HepG2 (cell line): ENCODE measurements around the gene GJD3. TPM values are rescaled to one million over a fixed set of nuclear protein-coding genes. Genes with fewer than 3 reads are reported as not detected.

ENCODE experiments used
- FOXP1 ChIP-seq, 2 experiments: fragments of 450-650 bp in 1 of 2; IDR thresholded peaks; 2 replicates each; pipeline ENCODE4 v1.6.1; 2017 to 2018; ENCODE audit warnings: antibody characterized with exemption in 1 of 2
- HNRNPK ChIP-seq: fragments of 200-400 bp; formaldehyde crosslinking; IDR thresholded peaks from 2 replicates; pipeline ENCODE4 v1.6.1; 2018; ENCODE audit warnings: low read length, low read depth, moderate library complexity, mild to moderate bottlenecking; ENCODE audit not compliant: poor library complexity, severe bottlenecking
- KAT8 ChIP-seq: IDR thresholded peaks from 2 replicates; pipeline ENCODE4 v1.6.1; 2016; ENCODE audit warnings: missing genetic modification reagents, missing compliant biosample characterization
- KDM5A ChIP-seq: fragments of 200-600 bp; sonication (generic); IDR thresholded peaks from 2 replicates; pipeline ENCODE4 v1.7.0; 2018; ENCODE audit warnings: antibody characterized with exemption, mild to moderate bottlenecking, low read length, borderline replicate concordance
- PHF21A ChIP-seq: sonication (generic); formaldehyde crosslinking; IDR thresholded peaks from 2 replicates; pipeline ENCODE4 v1.5.0; 2020; ENCODE audit warnings: mild to moderate bottlenecking, missing genetic modification reagents
- SNRNP70 ChIP-seq: fragments of 200-400 bp; formaldehyde crosslinking; IDR thresholded peaks from 2 replicates; pipeline ENCODE4 v1.6.1; 2017; ENCODE audit warnings: mild to moderate bottlenecking, low read depth, low read length, moderate library complexity
- SPEN ChIP-seq: sonication (generic); formaldehyde crosslinking; IDR thresholded peaks from 2 replicates; pipeline ENCODE4 v1.5.1; 2020; ENCODE audit warnings: low read depth, mild to moderate bottlenecking, missing genetic modification reagents
- YEATS2 ChIP-seq: sonication (generic); formaldehyde crosslinking; IDR thresholded peaks from 2 replicates; pipeline ENCODE4 v1.4.0; 2020; ENCODE audit warnings: missing genetic modification reagents, borderline replicate concordance
- ZFP41 ChIP-seq: sonication (generic); formaldehyde crosslinking; IDR thresholded peaks from 2 replicates; pipeline ENCODE4 v1.4.0; 2020; ENCODE audit warnings: mild to moderate bottlenecking, missing genetic modification reagents, borderline replicate concordance
- ZNF354B ChIP-seq: sonication (generic); formaldehyde crosslinking; IDR thresholded peaks from 2 replicates; pipeline ENCODE4 v1.8.0; 2022; ENCODE audit warnings: mild to moderate bottlenecking, missing genetic modification reagents
- ZNF589 ChIP-seq: sonication (generic); formaldehyde crosslinking; conservative IDR thresholded peaks from 2 replicates; pipeline ENCODE4 v1.8.0; 2022; ENCODE audit warnings: mild to moderate bottlenecking, moderate library complexity, missing genetic modification reagents
- ZNF660 ChIP-seq: sonication (generic); formaldehyde crosslinking; IDR thresholded peaks from 2 replicates; pipeline ENCODE4 v1.5.1; 2020; ENCODE audit warnings: mild to moderate bottlenecking, low read depth, missing genetic modification reagents, borderline replicate concordance
- ZNF841 ChIP-seq: sonication (generic); formaldehyde crosslinking; IDR thresholded peaks from 2 replicates; pipeline ENCODE4 v1.8.1; 2023; ENCODE audit warnings: missing genetic modification reagents, borderline replicate concordance
- ZSCAN9 ChIP-seq: IDR thresholded peaks from 2 replicates; pipeline ENCODE4 v1.6.1; 2016; ENCODE audit warnings: borderline replicate concordance
- polyA plus RNA-seq, 8 experiments: library from polyadenylated mRNA; depleted of rRNA in 3 of 8; stranded (reverse) in 7 of 8; unstranded in 1 of 8; fragments of >200 nt; fragmentation: Illumina TruSeq in 4 of 8; extraction: Trizol in 4 of 8; gene quantifications; 2 replicates each; pipeline versions ENCODE4 v1.2.1 to v1.2.3, GENCODE V29; 2011 to 2016; ENCODE audit warnings: low read depth in 4 of 8, missing spikeins in 1 of 8, mixed read lengths in 1 of 8; ENCODE audit not compliant: insufficient read depth in 1 of 8
- total RNA-seq, 5 experiments: library from RNA; depleted of rRNA; stranded (reverse); fragments of >200 nt; fragmentation: Illumina TruSeq; extraction: Trizol; gene quantifications; 2 replicates each; pipeline ENCODE4 v1.2.3, GENCODE V29; 2016; ENCODE audit warnings: low read depth in 1 of 5
- TF ChIP-seq, protein P1 (sequence below): sonication (generic); formaldehyde crosslinking; IDR thresholded peaks from 2 replicates; pipeline ENCODE4 v1.4.0; 2020; ENCODE audit warnings: mild to moderate bottlenecking, missing genetic modification reagents, borderline replicate concordance
- TF ChIP-seq, protein P2 (sequence below): IDR thresholded peaks from 2 replicates; pipeline ENCODE4 v1.6.1; 2016; ENCODE audit warnings: mild to moderate bottlenecking, missing biosample characterization, missing genetic modification reagents
- TF ChIP-seq, protein P3 (sequence below): sonication (generic); formaldehyde crosslinking; IDR thresholded peaks from 2 replicates; pipeline ENCODE4 v1.5.0; 2020; ENCODE audit warnings: missing genetic modification reagents
- TF ChIP-seq, protein P4 (sequence below): IDR thresholded peaks from 2 replicates; pipeline ENCODE4 v1.6.1; 2018; ENCODE audit warnings: missing genetic modification reagents, mild to moderate bottlenecking, missing compliant biosample characterization
- TF ChIP-seq, protein P5 (sequence below): sonication (generic); formaldehyde crosslinking; IDR thresholded peaks from 2 replicates; pipeline ENCODE4 v1.4.0; 2020; ENCODE audit warnings: missing genetic modification reagents, borderline replicate concordance
- TF ChIP-seq, protein P6 (sequence below): IDR thresholded peaks from 2 replicates; pipeline ENCODE4 v1.6.1; 2016; ENCODE audit warnings: mild to moderate bottlenecking

The GJD3 gene
- total and polyA plus RNA-seq, 2 of the 13 experiments (the other 11 are each of a cell fraction or from before 2014, with no cell fraction given): not detected

DNA sequence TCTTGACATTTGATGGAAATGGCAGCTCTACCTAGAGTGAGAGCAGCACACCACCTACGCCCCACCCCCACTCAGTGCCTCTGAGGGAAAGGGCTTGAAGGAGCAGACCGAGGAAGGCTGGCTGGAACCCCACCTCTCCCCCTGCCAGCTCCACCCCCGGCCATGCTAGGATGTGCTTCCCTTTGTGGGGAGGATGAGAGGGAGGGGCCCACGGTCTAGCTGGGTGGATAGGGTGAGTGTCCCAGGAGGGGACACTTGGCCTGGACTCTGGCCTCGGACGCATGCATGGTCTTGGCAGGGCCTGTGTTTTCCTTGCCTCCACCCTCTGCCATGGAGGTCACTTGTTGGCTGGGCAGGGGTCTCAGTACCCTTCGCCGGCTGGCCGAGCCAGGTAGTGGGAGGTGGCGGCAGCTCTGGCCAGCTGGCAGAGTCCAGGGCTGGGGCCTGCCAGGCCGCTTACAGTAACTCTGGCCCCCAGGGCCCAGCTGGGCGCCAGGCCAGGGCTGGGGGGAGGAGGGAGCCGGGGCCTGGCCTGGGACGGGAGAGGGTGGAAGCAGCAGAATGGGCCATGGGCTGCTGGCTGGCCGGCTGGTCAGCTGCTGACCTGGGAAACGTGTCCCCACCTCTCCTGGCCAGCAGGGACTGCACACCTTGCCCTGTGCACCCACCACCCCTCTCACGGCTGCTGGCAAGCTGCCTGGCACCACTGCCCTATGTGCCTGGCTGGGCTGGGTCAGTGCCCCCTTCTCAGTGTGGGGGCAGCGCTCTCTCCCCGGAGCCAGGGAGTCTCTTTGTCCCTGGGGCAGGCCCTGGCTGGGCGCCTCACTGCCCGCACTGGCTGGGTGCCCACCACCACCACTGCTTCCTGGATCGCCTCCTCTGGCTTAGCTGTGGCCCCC, 32.5 kb downstream of the GJD3 start (continued):
- TF ChIP-seq, protein P1, sequence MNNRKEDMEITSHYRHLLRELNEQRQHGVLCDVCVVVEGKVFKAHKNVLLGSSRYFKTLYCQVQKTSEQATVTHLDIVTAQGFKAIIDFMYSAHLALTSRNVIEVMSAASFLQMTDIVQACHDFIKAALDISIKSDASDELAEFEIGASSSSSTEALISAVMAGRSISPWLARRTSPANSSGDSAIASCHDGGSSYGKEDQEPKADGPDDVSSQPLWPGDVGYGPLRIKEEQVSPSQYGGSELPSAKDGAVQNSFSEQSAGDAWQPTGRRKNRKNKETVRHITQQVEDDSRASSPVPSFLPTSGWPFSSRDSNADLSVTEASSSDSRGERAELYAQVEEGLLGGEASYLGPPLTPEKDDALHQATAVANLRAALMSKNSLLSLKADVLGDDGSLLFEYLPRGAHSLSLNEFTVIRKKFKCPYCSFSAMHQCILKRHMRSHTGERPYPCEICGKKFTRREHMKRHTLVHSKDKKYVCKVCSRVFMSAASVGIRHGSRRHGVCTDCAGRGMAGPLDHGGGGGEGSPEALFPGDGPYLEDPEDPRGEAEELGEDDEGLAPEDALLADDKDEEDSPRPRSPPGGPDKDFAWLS (CRISPR knock-in tag): no peak
- TF ChIP-seq ZNF660 (CRISPR knock-in tag) (no peak), ZNF841 (CRISPR knock-in tag) (no peak), ZSCAN9 (CRISPR knock-in tag) (no peak), ZNF354B (CRISPR knock-in tag) (no peak), SNRNP70 (no peak), FOXP1 (IDR thresholded peaks at IDR 0.05) (no peak), FOXP1 (CRISPR knock-in tag; IDR thresholded peaks at IDR 0.05) (no peak), HNRNPK (no peak), YEATS2 (CRISPR knock-in tag) (no peak), ZNF589 (no peak), KDM5A (no peak), ZFP41 (CRISPR knock-in tag) (no peak), PHF21A (peak; percentile 84), KAT8 (CRISPR knock-in tag) (0 out of 2 replicates have a peak, but pooled peaks have one; percentile 18), SPEN (CRISPR knock-in tag) (no peak)
- TF ChIP-seq, protein P2, sequence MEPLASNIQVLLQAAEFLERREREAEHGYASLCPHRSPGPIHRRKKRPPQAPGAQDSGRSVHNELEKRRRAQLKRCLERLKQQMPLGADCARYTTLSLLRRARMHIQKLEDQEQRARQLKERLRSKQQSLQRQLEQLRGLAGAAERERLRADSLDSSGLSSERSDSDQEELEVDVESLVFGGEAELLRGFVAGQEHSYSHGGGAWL (CRISPR knock-in tag): no peak
- TF ChIP-seq, protein P3, sequence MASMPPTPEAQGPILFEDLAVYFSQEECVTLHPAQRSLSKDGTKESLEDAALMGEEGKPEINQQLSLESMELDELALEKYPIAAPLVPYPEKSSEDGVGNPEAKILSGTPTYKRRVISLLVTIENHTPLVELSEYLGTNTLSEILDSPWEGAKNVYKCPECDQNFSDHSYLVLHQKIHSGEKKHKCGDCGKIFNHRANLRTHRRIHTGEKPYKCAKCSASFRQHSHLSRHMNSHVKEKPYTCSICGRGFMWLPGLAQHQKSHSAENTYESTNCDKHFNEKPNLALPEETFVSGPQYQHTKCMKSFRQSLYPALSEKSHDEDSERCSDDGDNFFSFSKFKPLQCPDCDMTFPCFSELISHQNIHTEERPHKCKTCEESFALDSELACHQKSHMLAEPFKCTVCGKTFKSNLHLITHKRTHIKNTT: no peak
- TF ChIP-seq, protein P4, sequence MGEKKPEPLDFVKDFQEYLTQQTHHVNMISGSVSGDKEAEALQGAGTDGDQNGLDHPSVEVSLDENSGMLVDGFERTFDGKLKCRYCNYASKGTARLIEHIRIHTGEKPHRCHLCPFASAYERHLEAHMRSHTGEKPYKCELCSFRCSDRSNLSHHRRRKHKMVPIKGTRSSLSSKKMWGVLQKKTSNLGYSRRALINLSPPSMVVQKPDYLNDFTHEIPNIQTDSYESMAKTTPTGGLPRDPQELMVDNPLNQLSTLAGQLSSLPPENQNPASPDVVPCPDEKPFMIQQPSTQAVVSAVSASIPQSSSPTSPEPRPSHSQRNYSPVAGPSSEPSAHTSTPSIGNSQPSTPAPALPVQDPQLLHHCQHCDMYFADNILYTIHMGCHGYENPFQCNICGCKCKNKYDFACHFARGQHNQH (CRISPR knock-in tag): no peak
- TF ChIP-seq, protein P5, sequence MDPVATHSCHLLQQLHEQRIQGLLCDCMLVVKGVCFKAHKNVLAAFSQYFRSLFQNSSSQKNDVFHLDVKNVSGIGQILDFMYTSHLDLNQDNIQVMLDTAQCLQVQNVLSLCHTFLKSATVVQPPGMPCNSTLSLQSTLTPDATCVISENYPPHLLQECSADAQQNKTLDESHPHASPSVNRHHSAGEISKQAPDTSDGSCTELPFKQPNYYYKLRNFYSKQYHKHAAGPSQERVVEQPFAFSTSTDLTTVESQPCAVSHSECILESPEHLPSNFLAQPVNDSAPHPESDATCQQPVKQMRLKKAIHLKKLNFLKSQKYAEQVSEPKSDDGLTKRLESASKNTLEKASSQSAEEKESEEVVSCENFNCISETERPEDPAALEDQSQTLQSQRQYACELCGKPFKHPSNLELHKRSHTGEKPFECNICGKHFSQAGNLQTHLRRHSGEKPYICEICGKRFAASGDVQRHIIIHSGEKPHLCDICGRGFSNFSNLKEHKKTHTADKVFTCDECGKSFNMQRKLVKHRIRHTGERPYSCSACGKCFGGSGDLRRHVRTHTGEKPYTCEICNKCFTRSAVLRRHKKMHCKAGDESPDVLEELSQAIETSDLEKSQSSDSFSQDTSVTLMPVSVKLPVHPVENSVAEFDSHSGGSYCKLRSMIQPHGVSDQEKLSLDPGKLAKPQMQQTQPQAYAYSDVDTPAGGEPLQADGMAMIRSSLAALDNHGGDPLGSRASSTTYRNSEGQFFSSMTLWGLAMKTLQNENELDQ: no peak
- TF ChIP-seq, protein P6, sequence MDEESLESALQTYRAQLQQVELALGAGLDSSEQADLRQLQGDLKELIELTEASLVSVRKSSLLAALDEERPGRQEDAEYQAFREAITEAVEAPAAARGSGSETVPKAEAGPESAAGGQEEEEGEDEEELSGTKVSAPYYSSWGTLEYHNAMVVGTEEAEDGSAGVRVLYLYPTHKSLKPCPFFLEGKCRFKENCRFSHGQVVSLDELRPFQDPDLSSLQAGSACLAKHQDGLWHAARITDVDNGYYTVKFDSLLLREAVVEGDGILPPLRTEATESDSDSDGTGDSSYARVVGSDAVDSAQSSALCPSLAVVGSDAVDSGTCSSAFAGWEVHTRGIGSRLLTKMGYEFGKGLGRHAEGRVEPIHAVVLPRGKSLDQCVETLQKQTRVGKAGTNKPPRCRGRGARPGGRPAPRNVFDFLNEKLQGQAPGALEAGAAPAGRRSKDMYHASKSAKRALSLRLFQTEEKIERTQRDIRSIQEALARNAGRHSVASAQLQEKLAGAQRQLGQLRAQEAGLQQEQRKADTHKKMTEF: no peak; the same call in 1 of the 2 replicates
